ENCODE data around the gene STAMBPL1.
"Not testable (repeated sequence)": the region's sequence is repeated elsewhere in the genome, so short reads cannot be mapped to it uniquely, and the experiment has no call there.

Gene STAMBPL1

GRCh38 chr10:88879534-88880281 lies at the start of gene STAMBPL1:
STAMBPL1 (plus strand) TSS chr10:88880245; CDS start chr10:88901709, 21,464 bp downstream.
- DNase-seq: no peak

DNA sequence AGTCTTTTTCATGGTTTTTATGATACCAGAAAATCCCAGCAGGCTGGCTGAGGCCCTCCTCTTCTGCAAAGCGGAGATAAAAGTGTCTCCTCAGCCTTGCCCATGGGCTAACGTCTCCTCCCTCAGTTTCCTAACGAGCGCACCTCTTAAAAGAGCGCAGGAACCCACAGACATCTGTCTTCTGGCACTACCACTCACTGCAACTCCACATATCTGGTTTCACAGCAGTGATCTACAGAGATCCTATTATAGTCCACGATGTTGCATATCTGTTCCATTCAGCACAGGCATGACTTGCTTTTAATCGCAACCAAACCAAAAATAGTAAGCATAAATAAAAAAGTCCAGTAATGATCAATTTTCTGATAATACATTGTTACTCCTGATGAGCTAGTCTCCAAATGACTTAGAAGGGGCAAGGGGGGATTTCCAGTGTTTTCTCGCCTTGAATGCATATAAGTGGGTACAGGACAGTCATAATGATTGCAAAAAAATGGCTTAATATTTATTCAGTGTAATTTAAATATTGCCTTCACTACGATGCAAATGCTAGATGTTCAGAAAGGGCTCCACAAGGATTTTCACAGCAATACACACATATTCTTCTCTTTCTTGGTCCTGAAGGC lies 49.3 kb upstream of the STAMBPL1 start:
- no peak for DNase-seq

- no peak for DNase-seq
Measured at GRCh38 chr10:88831709-88832108, 48.3 kb upstream of the STAMBPL1 start.

DNA sequence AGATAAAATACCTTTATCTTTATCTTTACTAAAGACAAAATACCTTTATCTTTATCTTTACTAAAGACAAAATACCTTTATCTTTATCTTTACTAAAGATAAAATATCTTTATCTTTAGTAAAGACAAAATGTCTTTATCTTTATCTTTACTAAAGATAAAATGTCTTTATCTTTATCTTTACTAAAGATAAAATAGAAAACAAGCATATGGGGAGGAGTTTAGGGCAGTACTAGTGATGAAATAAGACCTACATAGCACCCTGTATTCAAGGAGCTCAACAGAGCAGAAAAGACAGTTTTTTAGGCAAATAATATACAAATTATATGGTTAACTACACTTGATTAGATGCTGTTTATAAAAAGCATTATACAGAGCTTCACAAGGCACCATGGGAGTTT lies 47.7 kb upstream of the STAMBPL1 start:
- DNase-seq: no peak

DNA sequence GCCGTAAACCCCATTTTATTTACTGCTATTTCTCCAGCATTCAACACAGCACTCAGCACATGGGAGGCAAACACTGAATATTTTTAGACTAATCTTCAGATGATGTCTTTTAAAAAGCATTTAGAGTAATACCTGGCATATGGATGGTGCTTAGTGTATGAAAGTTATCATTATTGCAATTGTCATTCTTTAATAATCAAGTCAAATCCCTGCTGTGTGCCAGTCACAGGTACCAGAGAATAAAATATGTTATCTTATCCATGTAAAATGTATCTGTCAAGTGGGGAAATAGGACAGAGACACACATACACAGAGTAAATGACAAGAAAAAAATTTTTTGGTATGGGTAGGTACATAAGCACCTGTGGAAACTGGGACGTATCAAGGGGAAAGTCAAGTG lies 46.9 kb upstream of the STAMBPL1 start:
- DNase-seq: no peak

DNA sequence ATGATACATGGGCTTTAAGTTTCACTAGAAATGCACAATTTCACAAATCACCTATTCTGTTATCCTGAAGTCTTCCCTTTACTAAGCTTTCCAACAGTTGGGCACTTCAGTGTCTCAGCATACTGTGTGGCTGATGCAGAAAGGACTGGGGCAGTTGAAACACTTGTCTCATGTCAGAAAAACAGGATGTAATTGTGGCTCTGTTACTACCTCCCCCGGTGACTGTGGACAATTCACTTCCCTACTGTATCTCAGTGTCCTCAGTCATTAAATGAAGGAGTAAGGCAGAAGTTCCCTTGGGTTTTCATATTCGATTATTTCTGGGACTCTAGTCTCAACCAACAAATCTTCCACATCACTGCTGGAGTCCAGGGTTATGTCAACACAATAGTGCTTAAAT lies 46.3 kb upstream of the STAMBPL1 start:
- DNase-seq: no peak

GRCh38 chr10:88835096-88835909 lies 44.7 kb upstream of the STAMBPL1 start:
- peak; percentile 89 for DNase-seq

DNA sequence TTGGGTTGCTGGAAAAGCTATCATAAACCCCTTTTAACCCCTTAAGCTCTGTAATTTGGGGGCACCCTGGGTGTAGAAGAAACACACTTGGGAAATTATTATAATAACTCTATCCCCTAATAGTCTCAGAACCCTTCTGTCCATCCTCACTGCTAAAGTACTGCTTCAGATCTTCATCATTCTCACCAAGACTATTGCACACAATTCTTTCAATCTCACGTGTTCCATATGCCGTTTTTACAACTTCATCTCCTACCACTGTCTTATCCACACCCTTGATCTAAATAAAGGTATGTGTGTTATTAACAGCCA lies 44.2 kb upstream of the STAMBPL1 start:
- DNase-seq: no peak

- not testable (repeated sequence) for DNase-seq
Measured at GRCh38 chr10:88837632-88838031, 42.4 kb upstream of the STAMBPL1 start.

- DNase-seq: no peak
Measured at GRCh38 chr10:88838766-88839350, 41.2 kb upstream of the STAMBPL1 start.

GRCh38 chr10:88840104-88840503 lies 39.9 kb upstream of the STAMBPL1 start:
- no peak for DNase-seq

DNA sequence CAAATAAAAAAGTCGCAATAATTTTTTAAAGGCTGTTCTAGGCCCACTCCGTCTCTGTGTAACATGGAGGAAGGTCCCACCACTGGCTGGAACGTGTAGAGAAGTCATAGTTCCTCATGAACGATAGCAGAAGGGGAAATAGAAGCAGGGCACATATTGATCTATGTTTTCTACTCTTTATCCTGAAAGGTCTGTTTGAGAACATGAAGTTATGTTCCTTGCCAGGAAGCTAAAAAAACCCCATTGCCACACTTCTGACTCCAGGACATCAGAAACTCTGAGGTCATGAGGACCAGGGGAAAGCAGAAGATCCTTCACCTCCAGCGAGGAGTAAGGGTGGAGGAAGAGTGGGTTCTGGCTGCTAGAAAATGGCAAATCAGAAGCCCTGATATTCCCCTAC lies 39.2 kb upstream of the STAMBPL1 start:
- no peak for DNase-seq

DNA sequence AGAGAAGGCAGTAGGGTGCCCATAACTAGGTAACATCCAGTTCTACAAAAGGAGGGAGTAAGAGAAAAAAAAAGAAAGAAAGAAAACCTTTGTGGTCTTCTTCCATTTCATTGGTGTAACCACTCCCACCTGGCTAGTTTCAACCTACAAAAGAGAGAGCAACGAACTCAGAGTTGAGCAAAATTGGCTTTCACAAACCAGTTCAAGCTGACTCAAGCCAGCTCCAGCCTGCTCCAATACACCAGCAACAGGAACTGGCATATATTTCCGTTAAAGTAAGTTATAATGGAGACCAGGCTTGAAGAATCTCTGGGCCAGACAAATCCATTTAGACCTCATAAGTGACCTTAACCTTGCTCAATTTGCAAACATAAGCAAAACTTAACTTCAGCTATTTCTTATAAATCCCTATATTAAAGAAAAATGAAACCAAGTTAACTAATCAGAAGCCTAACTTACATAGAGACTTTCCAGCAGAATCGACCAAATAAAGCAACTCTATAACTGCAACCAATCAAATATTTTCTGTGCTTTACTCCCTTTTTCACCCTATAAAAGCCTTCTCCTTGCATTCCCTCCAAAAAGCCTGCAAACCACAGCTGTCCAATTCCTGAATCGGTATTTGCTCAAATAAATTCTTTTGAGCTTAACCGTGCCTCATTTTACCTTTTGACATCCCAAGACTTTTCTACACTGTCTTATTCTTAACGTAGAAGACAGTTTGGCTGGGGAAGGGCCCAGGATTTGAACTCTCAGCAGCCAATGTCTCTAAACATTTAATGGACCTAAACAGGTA lies 38.5 kb upstream of the STAMBPL1 start:
- DNase-seq: no peak

- no peak for DNase-seq
Measured at GRCh38 chr10:88843171-88843570, 36.9 kb upstream of the STAMBPL1 start.

- DNase-seq: peak; percentile 77
Measured at GRCh38 chr10:88848499-88848898, 31.5 kb upstream of the STAMBPL1 start.

- DNase-seq: peak; percentile 16
Measured at GRCh38 chr10:88849234-88849633, 30.8 kb upstream of the STAMBPL1 start.

- DNase-seq: no peak
Measured at GRCh38 chr10:88850712-88851111, 29.3 kb upstream of the STAMBPL1 start.

GRCh38 chr10:88851706-88852105 lies 28.3 kb upstream of the STAMBPL1 start, which contains the start of gene ANKRD22:
ANKRD22 (minus strand) TSS chr10:88851844; CDS start chr10:88851607, 237 bp downstream.
- peak; percentile 44 for DNase-seq

GRCh38 chr10:88852327-88852726 lies 27.7 kb upstream of the STAMBPL1 start:
- no peak for DNase-seq

- no peak for DNase-seq
Measured at GRCh38 chr10:88853155-88853881, 26.7 kb upstream of the STAMBPL1 start.

DNA sequence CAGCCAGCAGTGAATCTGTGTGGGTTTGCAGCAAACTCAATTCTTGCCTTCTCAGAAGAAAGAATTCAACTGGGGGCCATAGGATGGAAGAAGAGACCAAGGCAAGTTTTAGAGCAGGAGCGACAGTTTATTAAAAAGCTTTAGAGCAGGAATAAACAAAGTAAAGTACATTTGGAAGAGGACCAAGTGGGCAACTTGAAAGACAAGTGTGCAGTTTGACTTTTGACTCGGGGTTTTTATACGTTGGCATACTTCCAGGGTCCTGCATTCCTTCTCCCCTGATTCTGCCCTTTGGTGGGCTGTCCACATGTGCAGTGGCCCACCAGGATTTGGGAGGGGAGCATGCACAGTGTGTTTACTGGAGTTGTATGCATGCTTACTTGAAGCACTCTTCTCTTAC lies 25.4 kb upstream of the STAMBPL1 start:
- no peak for DNase-seq

DNA sequence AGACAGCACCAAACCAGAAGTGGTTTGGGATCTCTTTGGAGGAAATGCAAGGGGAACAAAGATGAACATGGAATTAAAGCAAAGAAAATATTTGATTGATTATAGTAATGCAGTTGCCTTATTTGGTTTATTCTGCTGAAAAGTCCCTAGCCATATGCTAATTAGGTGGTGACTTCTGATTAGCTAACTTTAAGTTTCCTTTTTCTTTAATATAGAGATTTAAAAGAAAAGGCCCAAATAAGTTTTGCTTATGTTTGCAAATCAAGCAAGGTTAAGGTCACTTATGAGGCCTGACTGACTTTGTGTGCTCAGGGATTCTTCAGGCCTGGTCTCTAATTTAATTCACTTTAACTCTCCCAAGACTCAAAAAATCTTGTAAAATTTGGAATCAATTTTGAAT lies 22.2 kb upstream of the STAMBPL1 start:
- DNase-seq: no peak
